Stimulated activated CD4-positive, alpha-beta T cell treated with anti-CD3 and anti-CD28 coated beads, Interleukin-1b, Interleukin-23, amount 100 ng/mL, for 4 hours (primary cell): ENCODE data around the gene PKP3.
"Not testable (repeated sequence)": the region's sequence is repeated elsewhere in the genome, so short reads cannot be mapped to it uniquely, and the experiment has no call there.

ENCODE experiments used
- DNase-seq, 2 donors: peaks; one replicate each; pipeline ENCODE4 v3.0.0-alpha.2; 2020; ENCODE audit warnings: low read depth in 2 of 2

Gene PKP3, protein sequence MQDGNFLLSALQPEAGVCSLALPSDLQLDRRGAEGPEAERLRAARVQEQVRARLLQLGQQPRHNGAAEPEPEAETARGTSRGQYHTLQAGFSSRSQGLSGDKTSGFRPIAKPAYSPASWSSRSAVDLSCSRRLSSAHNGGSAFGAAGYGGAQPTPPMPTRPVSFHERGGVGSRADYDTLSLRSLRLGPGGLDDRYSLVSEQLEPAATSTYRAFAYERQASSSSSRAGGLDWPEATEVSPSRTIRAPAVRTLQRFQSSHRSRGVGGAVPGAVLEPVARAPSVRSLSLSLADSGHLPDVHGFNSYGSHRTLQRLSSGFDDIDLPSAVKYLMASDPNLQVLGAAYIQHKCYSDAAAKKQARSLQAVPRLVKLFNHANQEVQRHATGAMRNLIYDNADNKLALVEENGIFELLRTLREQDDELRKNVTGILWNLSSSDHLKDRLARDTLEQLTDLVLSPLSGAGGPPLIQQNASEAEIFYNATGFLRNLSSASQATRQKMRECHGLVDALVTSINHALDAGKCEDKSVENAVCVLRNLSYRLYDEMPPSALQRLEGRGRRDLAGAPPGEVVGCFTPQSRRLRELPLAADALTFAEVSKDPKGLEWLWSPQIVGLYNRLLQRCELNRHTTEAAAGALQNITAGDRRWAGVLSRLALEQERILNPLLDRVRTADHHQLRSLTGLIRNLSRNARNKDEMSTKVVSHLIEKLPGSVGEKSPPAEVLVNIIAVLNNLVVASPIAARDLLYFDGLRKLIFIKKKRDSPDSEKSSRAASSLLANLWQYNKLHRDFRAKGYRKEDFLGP

DNA sequence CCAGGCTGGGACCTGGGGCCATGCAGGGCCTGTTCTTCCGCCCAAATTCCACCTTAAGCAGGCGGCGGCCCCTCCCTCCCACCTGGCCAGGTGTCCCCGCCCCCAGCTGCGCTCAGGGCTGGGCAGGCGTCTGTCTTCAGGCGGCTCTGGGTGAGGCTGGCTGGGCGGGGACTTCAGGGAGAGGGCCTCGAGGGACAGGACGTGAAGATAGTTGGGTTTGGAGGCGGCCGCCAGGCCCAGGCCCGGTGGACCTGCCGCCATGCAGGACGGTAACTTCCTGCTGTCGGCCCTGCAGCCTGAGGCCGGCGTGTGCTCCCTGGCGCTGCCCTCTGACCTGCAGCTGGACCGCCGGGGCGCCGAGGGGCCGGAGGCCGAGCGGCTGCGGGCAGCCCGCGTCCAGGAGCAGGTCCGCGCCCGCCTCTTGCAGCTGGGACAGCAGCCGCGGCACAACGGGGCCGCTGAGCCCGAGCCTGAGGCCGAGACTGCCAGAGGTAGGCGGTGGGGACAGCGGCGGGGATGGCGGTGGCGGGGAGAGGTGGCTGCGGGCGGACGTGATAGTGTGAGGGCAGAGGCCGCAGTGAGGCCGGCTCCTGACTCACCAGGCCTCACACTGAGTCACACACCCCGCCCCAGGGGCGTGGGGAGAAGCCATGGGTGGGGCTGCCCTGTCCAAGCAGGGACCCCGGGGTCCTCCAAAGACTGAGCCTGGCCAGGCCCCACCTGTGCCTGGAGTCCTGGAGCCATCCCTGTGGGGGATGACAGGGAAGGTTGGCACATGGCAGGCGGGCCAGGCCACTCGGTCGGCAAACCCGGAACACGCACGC lies at the start of gene PKP3:
Gene PKP3 (plus strand): TSS at position 176 of the 824 bp plus-strand sequence. CDS start 84 bp downstream, at position 260.
- no peak for DNase-seq

DNA sequence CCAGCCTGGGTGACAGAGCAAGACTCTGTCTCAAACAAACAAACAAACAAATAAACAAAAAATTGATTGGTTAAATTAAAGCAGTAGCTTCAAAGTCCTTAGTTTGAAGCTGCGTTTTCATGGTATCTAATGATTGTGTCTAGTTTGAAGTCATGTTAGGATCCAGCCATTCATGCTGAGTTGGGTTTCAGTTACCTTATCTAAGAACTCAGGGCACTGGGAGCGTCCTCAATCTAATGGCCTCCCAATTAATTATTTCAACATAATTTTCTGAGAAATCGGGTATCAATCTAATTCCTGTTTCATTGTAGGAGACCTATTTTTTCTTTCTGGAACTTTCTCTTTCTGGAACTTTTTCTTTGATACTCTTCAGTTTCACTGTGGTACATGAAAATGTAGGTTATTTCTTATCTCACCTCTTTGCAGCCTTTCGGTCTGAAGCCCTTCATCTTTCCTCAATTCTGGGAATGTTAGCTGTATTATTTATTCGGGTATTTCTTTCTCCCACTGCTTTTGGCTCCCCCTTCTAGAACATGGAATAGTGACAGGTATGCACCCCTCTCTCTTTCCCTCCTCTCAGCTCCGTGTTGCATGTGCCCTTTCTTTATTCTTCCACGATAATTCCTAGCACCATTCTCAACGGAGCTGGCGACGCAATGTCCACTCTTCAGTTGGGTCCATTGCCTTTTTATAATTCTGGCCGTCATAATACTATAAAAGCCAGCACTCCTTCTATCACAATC lies 49.0 kb upstream of the PKP3 start:
- DNase-seq, result no peak

DNA sequence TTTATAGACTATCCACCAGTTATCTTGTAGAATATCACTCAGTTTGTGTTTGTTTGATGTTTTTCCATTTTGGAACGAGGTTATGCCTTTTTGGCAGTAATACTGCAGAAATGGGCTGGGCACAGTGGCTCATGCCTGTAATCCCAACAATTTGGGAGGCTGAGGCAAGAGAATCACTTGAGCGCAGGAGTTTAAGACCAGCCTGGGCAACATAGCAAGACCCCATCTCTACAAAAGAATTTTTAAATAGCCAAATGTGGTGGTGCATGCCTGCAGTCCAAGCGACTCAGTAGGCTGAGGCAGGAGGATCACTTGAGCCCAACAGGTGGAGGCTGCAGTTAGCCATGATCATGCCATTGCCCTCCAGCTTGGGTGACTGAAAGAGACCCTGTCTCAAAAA lies 47.5 kb upstream of the PKP3 start:
- DNase-seq, result no peak

DNA sequence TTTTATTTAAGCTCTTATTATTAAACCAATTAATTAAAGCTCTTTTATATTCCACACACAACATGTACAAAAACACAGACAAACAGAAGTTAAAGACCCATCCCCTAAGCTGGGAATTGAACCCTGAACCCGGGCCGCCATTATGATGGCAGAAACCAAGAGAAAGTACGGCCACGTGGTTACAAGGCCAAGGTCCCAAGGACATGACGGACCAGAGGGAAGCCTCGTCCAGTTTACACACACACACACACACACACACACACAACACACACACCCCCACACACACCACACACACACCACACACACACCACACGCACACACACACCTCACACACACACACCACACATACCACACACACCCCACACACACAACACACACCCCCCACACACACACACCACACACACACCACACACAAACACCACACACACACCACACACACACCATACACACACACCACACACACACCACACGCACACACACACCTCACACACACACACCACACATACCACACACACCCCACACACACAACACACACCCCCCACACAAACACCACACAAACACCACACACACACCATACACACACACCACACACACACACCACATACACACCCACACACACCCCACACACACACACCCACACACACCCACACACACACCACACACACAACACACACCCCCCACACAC lies 44.6 kb upstream of the PKP3 start:
- not testable (repeated sequence) for DNase-seq

DNA sequence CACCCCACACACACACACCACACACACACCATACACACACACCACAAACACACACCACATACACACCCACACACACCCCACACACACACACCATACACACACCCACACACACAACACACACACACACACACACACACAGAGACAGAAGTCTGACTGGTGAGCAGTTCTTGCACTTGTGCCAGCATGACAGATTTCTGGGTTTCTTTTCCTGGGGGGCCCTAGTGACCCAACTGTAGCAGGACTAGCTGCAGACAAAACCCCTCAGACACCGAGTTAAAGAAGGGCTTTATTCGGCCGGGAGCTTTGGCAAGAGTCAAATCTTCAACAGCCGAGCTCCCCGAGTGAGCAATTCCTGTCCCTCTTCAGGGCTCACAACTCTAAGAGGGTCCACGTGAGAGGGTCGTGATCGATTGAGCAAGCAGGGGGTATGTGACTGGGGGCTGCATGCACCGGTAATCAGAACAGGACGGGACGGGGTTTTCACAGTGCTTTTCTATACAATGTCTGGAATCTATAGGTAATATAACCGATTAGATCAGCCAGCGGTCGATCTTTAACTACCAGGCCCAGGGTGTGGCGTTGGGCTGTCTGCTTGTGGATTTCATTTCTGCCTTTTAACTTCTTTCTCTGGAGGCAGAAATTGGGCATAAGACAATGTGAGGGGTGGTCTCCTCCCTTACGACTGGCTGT lies 43.8 kb upstream of the PKP3 start:
- not testable (repeated sequence) for DNase-seq

DNA sequence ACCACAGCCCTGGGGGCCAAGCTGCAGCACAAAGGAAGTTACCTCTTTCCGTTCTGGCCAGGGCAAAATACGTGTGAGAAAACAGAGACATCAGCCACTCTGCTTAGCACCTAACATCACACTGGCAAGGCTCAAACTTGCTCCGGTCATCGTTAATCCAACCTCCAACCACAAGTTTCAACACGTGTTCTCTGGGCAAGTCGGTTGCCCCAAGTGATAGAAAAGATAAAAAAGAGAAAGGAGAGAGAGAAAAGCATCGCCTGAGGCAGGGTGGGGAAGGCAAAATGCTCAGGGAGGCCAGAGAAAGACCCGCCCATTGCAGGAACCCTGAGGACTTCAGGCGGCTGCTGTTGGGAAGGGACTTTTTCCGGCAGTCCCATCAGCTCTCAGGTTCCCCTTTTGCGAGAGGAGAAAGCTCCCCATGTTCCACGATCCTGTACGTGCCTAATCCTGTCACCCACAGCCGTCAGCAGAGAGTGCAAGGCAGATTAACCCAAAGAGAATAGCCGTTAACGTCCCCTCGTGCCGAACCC lies 43.2 kb upstream of the PKP3 start:
- DNase-seq, result no peak

DNA sequence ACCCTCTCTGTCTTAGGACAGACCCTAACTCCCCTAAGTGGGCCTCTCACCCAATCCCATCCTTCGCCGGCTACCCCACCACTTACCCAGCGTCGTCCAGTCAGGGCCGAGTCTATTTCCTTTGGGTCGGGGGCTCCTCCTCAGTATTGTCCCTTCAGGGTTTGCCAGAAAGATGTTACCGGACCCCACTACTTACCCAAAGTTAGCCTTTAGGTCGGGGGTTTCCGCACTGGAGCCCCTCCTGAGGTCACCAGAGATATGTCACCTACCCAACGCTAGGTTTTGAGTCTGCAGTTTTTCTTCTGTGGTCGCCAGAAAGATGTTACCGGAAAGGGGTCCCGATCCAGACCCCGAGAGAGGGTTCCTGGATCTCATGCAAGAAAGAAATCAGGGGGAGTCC lies 42.6 kb upstream of the PKP3 start:
- no peak for DNase-seq

DNA sequence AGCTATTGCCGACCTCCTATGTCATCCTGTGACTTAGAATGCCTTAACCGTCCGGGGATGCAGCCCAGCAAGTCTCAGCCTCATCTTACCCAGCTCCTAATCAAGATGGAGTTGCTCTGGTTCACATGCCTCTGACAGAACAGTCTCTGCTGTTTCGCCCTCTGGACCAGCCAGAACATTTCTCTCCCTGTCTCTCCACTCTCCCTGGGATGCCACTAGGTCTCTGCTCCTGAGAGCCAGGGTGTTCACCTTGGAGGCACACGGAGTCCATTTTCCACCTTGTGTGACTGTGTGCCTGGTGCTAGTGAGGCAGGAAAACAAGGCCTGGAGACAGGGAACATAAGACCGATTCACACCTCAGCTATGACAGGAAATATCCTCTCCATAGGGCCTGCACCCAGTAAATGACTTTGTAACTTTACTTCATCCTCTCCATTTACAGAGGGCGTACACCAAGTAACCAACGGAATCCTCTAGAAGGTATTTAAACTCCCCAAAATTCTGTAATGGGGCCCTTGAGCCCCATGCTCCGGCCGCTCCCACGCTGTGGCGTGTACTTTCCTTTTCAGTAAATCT lies 41.5 kb upstream of the PKP3 start:
- DNase-seq, result no peak

DNA sequence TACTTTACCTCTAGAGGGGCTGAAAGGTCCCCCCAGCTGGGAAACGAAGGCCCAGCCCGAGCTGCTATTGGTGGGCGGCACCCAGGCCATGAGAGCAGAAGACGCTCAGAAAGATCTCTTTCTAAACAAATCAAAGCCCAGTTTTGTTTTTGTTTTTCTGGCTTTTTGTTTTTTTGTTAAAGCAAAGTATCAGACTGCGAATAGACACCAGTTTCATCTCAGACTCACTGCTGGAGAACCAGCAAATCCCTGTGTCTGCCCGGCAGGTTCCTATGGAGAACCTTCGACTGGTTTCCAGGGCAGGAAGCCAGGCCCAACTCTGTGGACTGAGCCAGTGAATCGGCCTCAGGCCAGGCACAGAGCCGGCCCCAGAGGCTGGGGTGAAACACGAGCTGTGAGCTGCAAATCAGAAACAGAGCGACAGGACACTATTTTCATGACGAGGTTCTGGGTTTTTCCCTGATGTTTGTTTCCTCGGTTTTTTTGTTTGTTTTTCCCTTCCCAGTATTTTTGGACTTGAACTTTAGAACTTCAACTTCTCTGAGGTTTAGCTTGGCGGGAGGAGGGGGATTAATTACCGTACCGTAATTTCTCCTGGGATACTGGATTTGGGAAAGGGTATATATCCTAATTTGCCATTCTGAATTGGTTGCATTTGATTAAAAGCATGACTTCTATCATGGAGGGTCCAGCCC lies 40.7 kb upstream of the PKP3 start:
- no peak for DNase-seq

DNA sequence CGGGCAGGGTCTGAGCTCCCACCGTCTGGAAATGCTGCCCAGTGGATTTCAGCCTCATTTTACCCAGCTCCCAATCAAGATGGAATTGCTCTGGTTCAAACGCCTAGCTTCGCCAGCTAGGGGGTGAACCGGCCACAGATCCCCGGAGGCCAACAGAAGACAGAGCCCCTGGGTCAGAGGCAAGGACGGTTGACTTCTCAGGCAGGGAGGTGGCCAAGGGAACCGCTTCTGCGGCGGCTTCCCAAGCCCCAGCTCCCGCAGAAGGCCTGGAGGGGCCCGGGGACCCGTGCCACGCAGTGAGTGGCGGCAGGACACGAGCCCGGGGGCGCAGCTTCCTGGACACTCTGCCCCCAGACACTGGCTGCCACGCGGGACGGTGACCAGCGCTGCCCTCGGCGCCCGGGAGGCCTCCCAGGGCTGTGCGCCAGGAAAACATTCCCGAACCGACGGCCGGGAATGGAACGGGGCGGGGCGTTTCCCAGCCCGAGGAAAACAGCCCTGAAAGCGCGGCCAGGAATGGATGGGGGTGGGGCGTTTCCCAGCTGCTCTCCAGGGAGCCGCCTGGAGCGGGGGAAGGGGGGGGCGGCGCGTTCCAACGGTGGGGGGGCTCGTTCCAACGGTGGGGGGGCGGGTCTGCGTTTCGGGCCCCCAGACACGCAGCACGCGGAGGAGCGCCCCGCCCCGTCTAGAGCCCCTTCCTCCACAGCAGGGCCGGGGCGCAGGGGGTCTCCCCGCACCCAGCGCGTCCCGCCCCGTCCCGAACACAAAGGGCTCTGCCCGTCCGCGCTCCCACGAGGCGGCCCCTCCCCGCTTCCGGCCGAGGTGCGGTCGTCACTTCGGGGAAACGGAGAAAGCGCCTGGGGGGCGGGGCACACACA lies 38.2 kb upstream of the PKP3 start:
- DNase-seq, result peak; percentile 81 to 87

DNA sequence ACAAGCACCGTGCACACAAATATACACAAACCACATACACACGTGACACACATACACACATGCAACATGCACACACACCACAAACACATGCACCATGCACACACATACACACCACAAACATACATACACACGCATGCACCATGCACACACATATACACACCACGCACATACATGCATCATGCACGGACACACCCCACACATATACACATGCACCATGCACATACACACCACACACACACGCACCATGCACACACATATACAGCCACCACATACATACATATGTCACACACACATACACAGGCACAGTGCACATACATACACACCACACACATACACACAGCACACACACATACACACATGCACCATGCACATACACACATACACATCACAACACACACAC lies 37.4 kb upstream of the PKP3 start:
- no peak for DNase-seq

DNA sequence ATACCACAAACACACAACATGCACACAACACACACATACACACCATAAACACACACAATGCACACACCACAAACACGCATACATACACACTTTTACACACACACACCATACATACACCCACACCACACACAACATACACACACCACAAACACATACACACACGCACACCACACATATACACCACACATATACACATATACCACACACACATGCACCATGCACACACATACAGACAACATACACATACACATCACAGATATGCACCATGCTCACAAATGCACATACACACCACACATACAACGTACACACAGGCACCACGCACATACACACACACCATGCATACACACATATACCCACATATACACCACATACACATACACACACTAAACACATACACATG lies 36.4 kb upstream of the PKP3 start:
- no peak for DNase-seq

DNA sequence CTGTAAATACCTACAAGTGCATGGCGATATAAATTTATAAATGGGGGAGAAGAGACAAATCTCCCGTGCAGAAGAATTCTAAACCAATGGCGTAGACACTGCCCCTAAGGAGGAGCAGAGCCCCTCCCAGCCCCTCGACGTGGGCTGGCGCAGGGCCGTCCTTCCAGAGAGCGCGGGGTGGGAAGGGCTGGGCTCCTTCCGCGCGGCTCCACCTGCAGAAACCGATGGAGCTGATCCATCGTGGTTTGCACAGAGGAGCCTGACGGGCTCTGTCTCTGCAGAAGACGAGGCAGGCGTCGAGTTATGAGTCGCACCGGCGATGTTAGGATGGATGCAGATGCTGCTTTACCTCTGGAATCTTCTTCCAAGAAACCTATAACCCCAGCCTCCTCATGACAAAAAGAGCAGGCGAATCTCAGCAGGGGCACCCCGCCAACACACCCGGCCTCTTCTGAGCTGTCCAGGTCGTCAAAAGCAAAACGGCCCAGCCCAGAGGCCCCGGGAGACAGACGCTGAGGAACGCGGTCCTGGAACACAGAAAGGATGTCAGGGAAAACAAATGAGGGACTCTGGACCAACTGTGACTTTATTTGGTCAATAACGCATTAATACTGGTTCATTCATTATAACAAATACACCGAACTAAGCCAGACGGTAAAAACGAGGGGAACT lies 35.7 kb upstream of the PKP3 start:
- no peak for DNase-seq

DNA sequence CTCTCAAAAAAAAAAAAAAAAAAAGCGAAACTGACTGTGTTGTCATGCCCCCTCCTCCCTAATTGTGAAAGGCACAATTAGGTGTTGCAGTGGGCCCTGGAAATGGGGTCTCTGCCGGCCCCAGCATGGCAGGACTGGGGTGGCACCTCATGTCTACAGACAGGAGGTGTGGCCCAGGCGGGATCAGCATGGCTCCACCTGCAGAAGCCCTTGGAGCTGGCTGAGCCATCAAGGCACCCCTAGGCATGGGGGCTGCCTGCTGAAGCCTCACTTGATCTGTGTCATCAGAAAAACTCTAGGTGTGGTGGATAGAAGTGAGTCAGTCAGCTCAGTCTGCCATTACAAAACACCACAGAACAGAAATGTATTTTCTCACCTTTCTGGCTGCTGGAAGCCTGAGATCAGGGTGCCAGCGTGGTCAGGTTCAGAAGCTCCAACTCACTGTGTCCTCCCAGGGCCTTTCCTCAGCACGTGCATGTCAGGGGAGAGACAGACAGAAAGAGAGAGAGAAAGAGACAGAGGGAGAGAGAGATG lies 34.8 kb upstream of the PKP3 start:
- DNase-seq, result no peak

DNA sequence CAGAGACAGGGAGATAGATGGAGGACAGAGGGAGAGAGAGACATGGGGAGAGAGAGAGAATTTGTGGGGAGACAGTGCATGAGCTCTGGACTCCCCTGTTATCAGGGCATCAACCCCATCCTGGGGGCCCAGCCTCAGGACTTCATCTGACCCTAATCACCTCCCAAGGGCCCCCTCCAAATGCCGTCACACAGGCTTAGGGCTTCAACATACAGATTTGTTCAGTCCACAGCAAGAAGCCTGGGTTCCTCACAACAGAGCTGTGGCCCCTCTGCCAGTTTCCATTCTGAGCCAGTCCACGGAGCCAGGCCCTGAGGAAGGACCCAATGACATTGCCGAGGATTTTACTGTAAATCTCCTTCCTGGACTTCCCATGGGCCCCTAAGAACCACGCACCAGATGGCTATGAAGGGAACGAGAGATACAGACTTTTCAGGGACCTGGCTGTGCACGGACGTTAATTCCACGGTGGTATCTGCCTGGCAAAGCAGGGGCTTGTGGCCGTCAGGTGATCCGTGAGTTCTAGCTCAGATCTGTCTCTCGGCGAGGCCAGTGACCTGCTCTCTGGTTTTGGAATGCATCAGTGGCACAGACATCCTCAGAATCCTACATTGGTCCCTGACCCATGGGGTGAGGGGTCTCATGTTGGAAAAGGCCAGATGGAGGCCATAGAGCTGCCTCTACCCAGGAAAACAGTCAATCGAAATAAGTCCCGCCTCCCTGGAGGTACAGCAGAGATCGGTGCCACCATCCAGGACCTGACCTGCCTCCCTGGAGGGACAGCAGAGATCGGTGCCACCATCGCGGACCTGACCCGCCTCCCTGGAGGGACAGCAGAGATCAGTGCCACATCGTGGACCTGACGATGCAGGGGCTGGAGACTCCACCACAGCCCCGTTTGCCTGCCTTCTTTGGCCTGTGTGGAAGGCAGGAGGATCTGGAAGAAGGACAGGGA lies 33.4 kb upstream of the PKP3 start:
- DNase-seq, result no peak
